Adrenal gland (tissue), 12 donors: ENCODE results near the gene SHISA7. TPM values are rescaled to one million over a fixed set of nuclear protein-coding genes. Genes with fewer than 3 reads are reported as not detected.

Experiments
- DNase-seq, 7 donors: peaks; one replicate each; pipeline ENCODE4 v3.0.0-alpha.2; 2019 to 2020
- H3K27ac ChIP-seq, 5 donors: fragments of 200-600 bp; sonication (generic) in 4 of 5; 1 replicate in 3 of 5; 2 replicates in 2 of 5; pipeline versions ENCODE4 v1.5.1 to v1.8.0; 2016 to 2020; ENCODE audit warnings: mild to moderate bottlenecking in 1 of 5
- H3K27me3 ChIP-seq: fragments of 200-600 bp; 2 replicates; pipeline ENCODE4 v1.8.0; 2021
- H3K36me3 ChIP-seq, 2 donors: fragments of 200-600 bp; replicated peaks in 1 of 2; 1 replicate in 1 of 2; 2 replicates in 1 of 2; pipeline versions ENCODE4 v1.5.1 to v1.8.0; 2018 to 2022
- H3K4me1 ChIP-seq, 2 donors: fragments of 200-600 bp; replicated peaks in 1 of 2; 1 replicate in 1 of 2; 2 replicates in 1 of 2; pipeline versions ENCODE4 v1.5.1 to v1.8.0; 2018 to 2021
- H3K4me3 ChIP-seq, 4 donors: fragments of 200-600 bp; sonication (generic) in 3 of 4; one replicate each; pipeline ENCODE4 v1.5.1; 2016 to 2018
- H3K9me3 ChIP-seq, 3 donors: fragments of 200-600 bp; sonication (generic) in 1 of 3; replicated peaks in 1 of 3; 1 replicate in 2 of 3; 2 replicates in 1 of 3; pipeline versions ENCODE4 v1.5.1 to v1.8.0; 2016 to 2021
- POLR2A ChIP-seq, 2 donors: fragments of 450-650 bp; IDR thresholded peaks; one replicate each; pipeline ENCODE4 v1.6.1; 2017; ENCODE audit warnings: antibody characterized with exemption in 2 of 2, mild to moderate bottlenecking in 2 of 2, moderate library complexity in 1 of 2
- whole genome bisulfite sequencing, 4 donors: extraction: QIAGEN DNeasy Blood & Tissue Kit in 2 of 4; methylation state at CpG; one replicate each; pipeline versions ENCODE4 v1.1.5 to v1.1.7; 2013 to 2017; 5-methylcytosine and 5-hydroxymethylcytosine counted together
- intact Hi-C, 2 donors: fragments of 100-400 bp; cut with DNase I; formaldehyde crosslinking; loops; one replicate each; pipeline versions ENCODE4 v1.14.1 to v1.15.0; 2022 to 2023
- polyA plus RNA-seq, 3 donors: library from polyadenylated mRNA; stranded (reverse); fragments of 200-250 nt in 2 of 3; fragments of 350-450 nt in 1 of 3; fragmentation: Illumina TruSeq in 1 of 3; extraction: RNeasy Lipid Tissue Mini Kit (QIAGEN cat#74804) in 1 of 3; gene quantifications; one replicate each; pipeline ENCODE4 v1.2.3, GENCODE V29; 2013 to 2014
- total RNA-seq, 9 donors: library from RNA; depleted of rRNA in 4 of 9; stranded (reverse); fragments of >200 nt in 4 of 9; fragments of 120-200 nt in 1 of 9; fragmentation: NEBNext Ultra II Directional in 1 of 9; extraction: Animal tissue kit (Norgen Biotek cat#: 25700) in 1 of 9; gene quantifications; one replicate each; pipeline versions ENCODE4 v1.1.0 to v1.2.4, GENCODE V29; 2013 to 2023
- TF ChIP-seq, protein P1 (sequence below), 6 experiments: fragments of 450-650 bp in 4 of 6; fragments of 200-600 bp in 2 of 6; sonication (generic) in 1 of 6; IDR thresholded peaks; 1 replicate in 5 of 6; 2 replicates in 1 of 6; pipeline versions ENCODE4 v1.5.1 to v1.8.0; 2016 to 2021; ENCODE audit warnings: antibody characterized with exemption in 6 of 6, mild to moderate bottlenecking in 2 of 6, moderate library complexity in 1 of 6
- donor health status: healthy with polysubstance abuse.
- donor health status: Bipolar disorder and iron deficiency.
- donor health status: DM: yes; HTN: yes; CAD: no.
- donor health status: DM: no; HTN: no; CAD: no.
- donor health status: DM: no; HTN: no; CAD: no.
- donor health status: DM: yes; HTN: yes; CAD: no.

The SHISA7 gene
- total and polyA plus RNA-seq, 12 donors, result 0.08 to 1.3 (median 0.44) TPM; not detected in 4

DNA sequence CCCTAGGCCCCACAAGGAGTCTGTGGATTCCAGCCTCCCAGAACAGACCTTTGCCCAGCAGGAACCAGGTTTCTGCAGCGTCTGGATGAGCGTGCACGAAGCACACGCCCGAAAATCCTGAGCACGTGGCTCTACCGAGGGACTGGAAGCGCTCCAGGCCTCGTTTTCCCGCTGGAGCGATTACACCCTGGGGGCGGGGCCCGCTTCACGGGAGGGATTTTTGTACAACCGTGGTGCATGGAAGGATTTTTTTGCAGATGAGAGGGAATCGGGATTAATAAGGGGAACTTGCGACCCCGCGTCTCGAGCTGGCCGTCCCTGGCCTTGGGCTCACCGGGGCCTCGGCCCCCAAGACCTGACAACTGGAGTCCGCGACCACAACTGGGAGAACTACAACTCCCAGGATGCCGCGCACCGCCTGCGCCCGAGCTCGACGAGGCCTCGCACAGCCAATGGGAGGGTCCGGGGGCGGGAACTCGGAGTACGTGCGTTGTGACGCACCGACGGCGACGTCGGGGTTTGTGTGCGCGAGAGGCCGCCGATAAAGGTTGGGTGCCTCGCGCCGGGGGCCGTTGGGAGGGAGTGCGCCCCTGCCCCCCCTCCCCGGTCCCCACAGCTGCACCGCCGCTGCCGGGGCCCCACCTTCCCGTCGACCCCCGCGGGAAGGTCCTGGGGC is 33.1 kb upstream of the SHISA7 start, which contains the start of gene ZNF628:
TSS of gene ZNF628 (plus strand) at position 518 of the 676 bp plus-strand sequence. CDS start 3,294 bp downstream, outside the sequence.
- H3K36me3 ChIP-seq, result no peaks in the 10 kb centered on the region
- H3K4me3 ChIP-seq, result peak within 1 kb of the TSS in 3 of 4 donors; percentile 41 to 64 (median 54)
- no peaks in the 10 kb centered on the region for H3K9me3 ChIP-seq
- H3K4me1 ChIP-seq, result peaks cover 5 to 23% of the 10 kb centered on the region in 2 donors
- TF ChIP-seq, protein P1, sequence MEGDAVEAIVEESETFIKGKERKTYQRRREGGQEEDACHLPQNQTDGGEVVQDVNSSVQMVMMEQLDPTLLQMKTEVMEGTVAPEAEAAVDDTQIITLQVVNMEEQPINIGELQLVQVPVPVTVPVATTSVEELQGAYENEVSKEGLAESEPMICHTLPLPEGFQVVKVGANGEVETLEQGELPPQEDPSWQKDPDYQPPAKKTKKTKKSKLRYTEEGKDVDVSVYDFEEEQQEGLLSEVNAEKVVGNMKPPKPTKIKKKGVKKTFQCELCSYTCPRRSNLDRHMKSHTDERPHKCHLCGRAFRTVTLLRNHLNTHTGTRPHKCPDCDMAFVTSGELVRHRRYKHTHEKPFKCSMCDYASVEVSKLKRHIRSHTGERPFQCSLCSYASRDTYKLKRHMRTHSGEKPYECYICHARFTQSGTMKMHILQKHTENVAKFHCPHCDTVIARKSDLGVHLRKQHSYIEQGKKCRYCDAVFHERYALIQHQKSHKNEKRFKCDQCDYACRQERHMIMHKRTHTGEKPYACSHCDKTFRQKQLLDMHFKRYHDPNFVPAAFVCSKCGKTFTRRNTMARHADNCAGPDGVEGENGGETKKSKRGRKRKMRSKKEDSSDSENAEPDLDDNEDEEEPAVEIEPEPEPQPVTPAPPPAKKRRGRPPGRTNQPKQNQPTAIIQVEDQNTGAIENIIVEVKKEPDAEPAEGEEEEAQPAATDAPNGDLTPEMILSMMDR (IDR thresholded peaks at IDR 0.05), result no peak
- peak; percentile 89 to 92 for TF ChIP-seq POLR2A (IDR thresholded peaks at IDR 0.05)
- intact Hi-C loops, result no loop called here
- peak within 1 kb of the TSS; percentile 69 to 97 (median 87) for H3K27ac ChIP-seq
- DNase-seq, result peak; percentile 98 to 99 (median 99)
- 0 to 4% (median 1%) methylated on average over 15 to 61 of the region's 61 CpGs for WGBS, 4 donors
- no peaks in the 10 kb centered on the region for H3K27me3 ChIP-seq

DNA sequence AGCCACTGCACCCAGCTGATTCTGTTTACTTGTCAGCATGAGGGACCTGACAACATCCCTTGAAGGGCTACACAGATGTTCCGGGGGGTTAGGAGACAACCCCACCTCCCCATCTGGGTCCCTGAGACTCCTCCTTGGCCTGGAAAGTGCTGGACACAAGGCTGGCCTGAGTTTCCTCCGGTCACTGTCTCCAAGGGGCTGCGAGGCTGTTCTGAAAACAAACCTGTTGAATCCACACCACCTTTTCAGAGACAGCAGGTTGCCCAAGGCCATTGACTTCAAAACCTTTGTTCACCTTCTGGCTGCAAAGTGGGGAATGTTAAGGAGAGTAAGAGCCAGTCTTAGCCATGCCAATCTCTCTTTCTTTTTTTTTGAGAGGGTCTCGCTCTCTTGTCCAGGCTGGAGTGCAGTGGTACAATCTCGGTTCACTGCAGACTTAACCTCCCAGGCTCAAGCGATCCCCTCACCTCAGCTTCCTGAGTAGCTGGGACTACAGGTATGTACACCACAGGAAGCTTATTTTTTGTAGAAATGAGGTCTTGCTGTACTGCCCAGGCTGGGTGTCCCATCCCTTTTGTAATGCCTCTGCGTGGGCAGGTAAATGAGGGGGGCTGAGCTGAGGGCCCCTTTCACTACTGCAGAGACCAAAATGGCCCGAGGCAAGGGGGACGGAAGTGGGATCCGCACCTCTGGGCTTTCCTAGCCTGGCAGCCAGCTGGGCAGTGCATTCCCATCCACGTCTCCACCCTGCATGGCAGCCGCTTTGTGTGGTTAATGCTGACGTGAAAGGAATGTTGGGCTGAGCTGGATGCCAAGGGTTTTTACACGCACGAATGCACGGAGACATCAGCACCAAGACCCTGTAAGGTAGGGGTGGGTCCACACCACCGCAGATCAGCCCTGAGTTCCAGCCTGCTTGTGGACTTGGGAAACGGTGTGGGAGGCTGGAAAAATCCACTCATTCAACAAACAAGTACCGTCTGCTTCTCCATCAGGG is 31.5 kb upstream of the SHISA7 start:
- WGBS, 4 donors, result 86 to 92% (median 89%) methylated on average over 17 to 19 of the region's 19 CpGs
- H3K27me3 ChIP-seq, result no peaks in the 10 kb centered on the region
- DNase-seq, result peak in 1 of 7 donors; percentile 20
- intact Hi-C loops, result no loop called here
- peaks cover 5 to 22% of the 10 kb centered on the region in 2 donors for H3K4me1 ChIP-seq
- H3K27ac ChIP-seq, result no peak overlapping the region
- H3K36me3 ChIP-seq, result no peaks in the 10 kb centered on the region
- H3K9me3 ChIP-seq, result no peaks in the 10 kb centered on the region
- H3K4me3 ChIP-seq, result no peak overlapping the region
- TF ChIP-seq, protein P1 (IDR thresholded peaks at IDR 0.05), result no peak
- no peak for TF ChIP-seq POLR2A (IDR thresholded peaks at IDR 0.05)

DNA sequence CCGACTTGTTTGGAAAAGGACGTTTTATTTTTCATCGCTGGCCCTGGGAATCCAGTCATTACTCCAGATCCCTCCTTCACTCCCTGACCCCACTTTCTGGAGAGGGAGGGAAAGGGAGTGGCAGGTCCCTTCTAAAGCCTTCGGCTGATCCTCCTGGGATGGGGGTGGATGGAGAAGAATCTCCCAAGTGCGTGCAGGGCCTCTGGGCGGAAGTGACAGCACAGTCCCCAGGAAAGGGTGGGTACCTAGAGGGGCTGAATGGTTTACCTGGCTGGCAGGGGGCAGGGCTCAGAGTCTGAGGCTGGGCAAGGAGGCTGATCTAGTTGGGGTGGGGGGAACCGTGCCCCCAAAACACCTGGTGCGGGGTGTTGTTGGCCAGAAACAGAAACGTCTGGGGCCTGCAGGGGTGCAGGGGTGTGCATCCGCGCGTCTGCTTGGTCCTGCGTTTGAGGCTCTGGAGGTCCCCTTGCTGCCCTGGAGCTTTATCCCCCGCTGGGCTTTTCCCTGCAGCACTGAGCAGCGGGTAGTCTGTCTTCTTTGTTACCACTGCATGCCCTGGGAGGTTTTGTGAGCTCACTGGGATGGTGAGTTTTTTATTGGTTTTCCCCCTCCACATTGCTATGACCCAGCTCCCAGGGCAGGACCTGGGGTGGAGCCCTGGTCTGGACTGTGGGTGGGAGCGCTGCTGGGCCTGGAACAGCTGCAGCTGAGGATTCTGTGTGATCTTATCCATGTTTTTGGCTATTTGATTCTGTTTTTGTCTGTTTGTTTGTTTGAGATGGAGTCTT is 30.3 kb upstream of the SHISA7 start:
- intact Hi-C loops, result no loop called here
- WGBS, 4 donors, result 59 to 78% (median 69%) methylated on average over 9 to 16 of the region's 16 CpGs
- H3K4me3 ChIP-seq, result no peak overlapping the region
- no peaks in the 10 kb centered on the region for H3K27me3 ChIP-seq
- peak in 1 of 7 donors; percentile 23 for DNase-seq
- peaks cover 5 to 16% of the 10 kb centered on the region in 2 donors for H3K4me1 ChIP-seq
- TF ChIP-seq, protein P1 (IDR thresholded peaks at IDR 0.05), result no peak
- no peak for TF ChIP-seq POLR2A (IDR thresholded peaks at IDR 0.05)
- H3K27ac ChIP-seq, result no peak overlapping the region
- no peaks in the 10 kb centered on the region for H3K36me3 ChIP-seq
- H3K9me3 ChIP-seq, result no peaks in the 10 kb centered on the region
